ENCODE results near the gene MKI67. TPM values are rescaled to one million over a fixed set of nuclear protein-coding genes. Genes with fewer than 3 reads are reported as not detected.

The MKI67 gene
- total RNA-seq, 5 donors from 2014 or later (not counting 1 experiment from before 2014, with no cell fraction given), result 0.70 to 8.6 (median 1.8) TPM

DNA sequence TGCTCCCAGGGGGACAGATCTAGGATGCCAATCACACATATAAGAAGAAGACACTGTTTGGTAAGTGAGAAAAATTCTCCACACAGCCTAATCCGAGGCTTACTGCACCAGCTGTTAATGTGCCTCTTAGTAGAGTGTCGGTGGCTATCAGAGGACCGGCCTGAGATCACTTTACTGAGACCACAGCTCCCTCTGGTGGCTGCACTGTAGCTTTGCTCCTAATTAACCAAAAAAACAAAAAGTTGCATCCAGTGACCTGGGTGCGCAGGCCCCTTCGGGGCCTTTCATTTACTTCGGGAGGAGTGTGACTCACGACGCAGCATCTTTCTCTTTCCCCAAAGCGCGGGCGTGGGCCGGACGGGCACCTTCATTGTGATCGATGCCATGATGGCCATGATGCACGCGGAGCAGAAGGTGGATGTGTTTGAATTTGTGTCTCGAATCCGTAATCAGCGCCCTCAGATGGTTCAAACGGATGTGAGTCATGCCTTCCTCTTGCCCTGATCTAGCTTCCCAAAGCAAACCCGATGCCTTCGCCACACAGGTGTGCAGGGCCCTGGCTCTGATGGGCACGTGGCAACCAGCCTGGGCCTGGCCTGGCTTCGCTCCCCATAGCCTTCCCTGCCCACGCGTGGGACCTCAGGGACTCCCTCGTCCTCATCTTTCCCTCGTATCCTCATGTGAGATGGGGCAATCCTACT is 56.7 kb downstream of the MKI67 start:
- 74% methylated on average over 20 of the region's 28 CpGs for WGBS (ENCODE audit: insufficient coverage)
- Mint-ChIP-seq H3K36me3 (peaks cover 51% of the 10 kb centered on the region), H3K27me3 (no peaks in the 10 kb centered on the region), H3K9me3 (no peaks in the 10 kb centered on the region), H3K27ac (no peak overlapping the region), H3K4me1 (peaks cover 32 to 51% (median 37%) of the 10 kb centered on the region in 3 donors), H3K4me3 (no peak overlapping the region)
- peaks cover 40 to 89% of the 10 kb centered on the region in 2 donors for H3K36me3 ChIP-seq (ENCODE audit: control insufficient read depth in 2 of 2, extremely low read depth in 1 of 2, insufficient read depth in 1 of 2, low read length in 1 of 2)
- no peak overlapping the region for H3K27ac ChIP-seq (ENCODE audit: low read length)
- no peaks in the 10 kb centered on the region for H3K9me3 ChIP-seq
- no peaks in the 10 kb centered on the region for H3K27me3 ChIP-seq (replicated peaks in 1 of 2; ENCODE audit: control insufficient read depth in 2 of 2, extremely low read depth in 1 of 2, insufficient read depth in 2 of 2, low read length in 1 of 2)
- POLR2A ChIA-PET, result interaction anchor here (0.7 to 1.3 kb wide), 5 partner anchors 19 to 81 kb away, joined by 3 to 10 read pairs (median 3); no protein-coding TSS in a partner anchor
- CTCF ChIA-PET, result interaction anchor here (0.6 to 3.0 kb wide), 32 partner anchors 9 to 165 kb away, joined by 3 to 89 read pairs (median 4); partner anchors contain the start of gene PTPRE (in 2 of the 2)
- H3K4me1 ChIP-seq (ENCODE audit: control insufficient read depth in 1 of 2, extremely low read depth in 1 of 2, insufficient read depth in 2 of 2, low read length in 2 of 2), result peaks cover 15 to 48% of the 10 kb centered on the region in 2 experiments
- H3K4me3 ChIP-seq (ENCODE audit: control insufficient read depth in 1 of 2, extremely low read depth in 1 of 2, low read length in 1 of 2), result no peak overlapping the region
- ATAC-seq (replicated peaks in 1 of 4), result peak; percentile 46 to 49 (median 48)
- peak; percentile 53 to 90 (median 74) for DNase-seq

DNA sequence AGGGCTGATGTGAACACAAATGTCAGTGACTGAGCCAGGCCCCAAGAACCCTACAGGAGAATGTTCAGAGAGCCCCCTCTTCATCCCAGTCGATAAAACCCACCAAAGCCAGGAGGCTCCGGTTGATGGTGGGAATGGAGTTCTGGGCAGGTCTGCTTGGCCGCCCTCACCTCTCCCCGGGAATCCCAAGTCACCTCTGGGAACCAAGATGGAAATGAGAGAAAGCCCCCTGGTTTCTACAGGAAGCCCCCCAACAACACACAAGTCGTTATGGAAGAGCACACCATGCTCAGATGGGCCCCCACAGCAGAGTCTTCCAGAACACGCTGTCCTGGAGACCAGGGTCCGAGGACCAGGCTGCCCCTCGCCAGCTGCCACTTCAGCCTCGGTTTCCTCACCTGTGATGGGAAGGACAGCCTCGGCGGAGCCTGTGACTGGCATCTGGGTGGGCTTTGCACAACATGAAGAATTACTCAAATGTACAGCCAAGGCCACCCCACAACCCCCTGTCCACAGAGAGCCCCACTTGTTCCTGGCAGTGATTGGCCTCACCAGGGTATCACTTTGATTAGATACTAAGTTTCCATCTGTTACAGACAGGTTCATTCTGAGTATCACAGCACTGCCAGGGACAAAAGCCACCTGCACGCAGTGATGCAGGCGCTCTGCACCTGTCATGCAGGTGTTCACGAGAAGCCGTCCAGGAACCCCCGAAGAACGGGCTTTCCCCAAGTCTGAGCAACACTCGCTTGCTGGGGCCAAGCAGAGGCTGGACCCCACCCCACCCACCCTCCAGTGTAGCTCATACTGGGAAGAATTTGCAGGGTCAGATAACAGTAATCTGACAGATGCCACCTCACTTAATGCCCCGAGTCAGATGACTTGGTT is 57.6 kb downstream of the MKI67 start:
- Mint-ChIP-seq H3K36me3 (peaks cover 44% of the 10 kb centered on the region), H3K4me3 (no peak overlapping the region), H3K27me3 (no peaks in the 10 kb centered on the region), H3K4me1 (peaks cover 40 to 55% (median 46%) of the 10 kb centered on the region in 3 donors), H3K9me3 (no peaks in the 10 kb centered on the region), H3K27ac (no peak overlapping the region)
- H3K27me3 ChIP-seq (replicated peaks in 1 of 2; ENCODE audit: control insufficient read depth in 2 of 2, extremely low read depth in 1 of 2, insufficient read depth in 2 of 2, low read length in 1 of 2), result no peaks in the 10 kb centered on the region
- CTCF ChIA-PET, result interaction anchor here (0.6 to 3.0 kb wide), 30 partner anchors 10 to 165 kb away, joined by 3 to 89 read pairs (median 4); partner anchors contain the start of gene PTPRE (in 2 of the 2)
- H3K4me1 ChIP-seq (ENCODE audit: control insufficient read depth in 1 of 2, extremely low read depth in 1 of 2, insufficient read depth in 2 of 2, low read length in 2 of 2), result peaks cover 23 to 57% of the 10 kb centered on the region in 2 experiments
- no peak for ATAC-seq (replicated peaks in 1 of 4)
- no peaks in the 10 kb centered on the region for H3K9me3 ChIP-seq
- H3K4me3 ChIP-seq (ENCODE audit: control insufficient read depth in 1 of 2, extremely low read depth in 1 of 2, low read length in 1 of 2), result no peak overlapping the region
- H3K27ac ChIP-seq (ENCODE audit: low read length), result no peak overlapping the region
- no peak for DNase-seq
- POLR2A ChIA-PET, result interaction anchor here (0.7 to 1.3 kb wide), 5 partner anchors 18 to 80 kb away, joined by 3 to 10 read pairs (median 3); no protein-coding TSS in a partner anchor
- WGBS (ENCODE audit: insufficient coverage), result 94% methylated on average over 9 of the region's 19 CpGs
- H3K36me3 ChIP-seq (ENCODE audit: control insufficient read depth in 2 of 2, extremely low read depth in 1 of 2, insufficient read depth in 1 of 2, low read length in 1 of 2), result peaks cover 40 to 81% of the 10 kb centered on the region in 2 donors

- Mint-ChIP-seq H3K9me3 (no peaks in the 10 kb centered on the region), H3K27me3 (no peaks in the 10 kb centered on the region), H3K4me1 (peaks cover 48 to 57% (median 54%) of the 10 kb centered on the region in 3 donors), H3K4me3 (no peak overlapping the region), H3K27ac (no peak overlapping the region), H3K36me3 (peaks cover 36% of the 10 kb centered on the region)
- H3K4me1 ChIP-seq (ENCODE audit: control insufficient read depth in 1 of 2, extremely low read depth in 1 of 2, insufficient read depth in 2 of 2, low read length in 2 of 2), result peaks cover 31 to 65% of the 10 kb centered on the region in 2 experiments
- ATAC-seq (replicated peaks in 1 of 4), result no peak
- no peak overlapping the region for H3K4me3 ChIP-seq (ENCODE audit: control insufficient read depth in 1 of 2, extremely low read depth in 1 of 2, low read length in 1 of 2)
- peaks cover 40 to 73% of the 10 kb centered on the region in 2 donors for H3K36me3 ChIP-seq (ENCODE audit: control insufficient read depth in 2 of 2, extremely low read depth in 1 of 2, insufficient read depth in 1 of 2, low read length in 1 of 2)
- ChIA-PET CTCF (no interaction called here), POLR2A (no interaction called here)
- DNase-seq, result no peak
- H3K9me3 ChIP-seq, result no peaks in the 10 kb centered on the region
- no peak overlapping the region for H3K27ac ChIP-seq (ENCODE audit: low read length)
- H3K27me3 ChIP-seq (replicated peaks in 1 of 2; ENCODE audit: control insufficient read depth in 2 of 2, extremely low read depth in 1 of 2, insufficient read depth in 2 of 2, low read length in 1 of 2), result no peaks in the 10 kb centered on the region
- 99% methylated on average over 18 of the region's 25 CpGs for WGBS (ENCODE audit: insufficient coverage)
Measured at GRCh38 chr10:128067691-128068397, 58.4 kb downstream of the MKI67 start.

DNA sequence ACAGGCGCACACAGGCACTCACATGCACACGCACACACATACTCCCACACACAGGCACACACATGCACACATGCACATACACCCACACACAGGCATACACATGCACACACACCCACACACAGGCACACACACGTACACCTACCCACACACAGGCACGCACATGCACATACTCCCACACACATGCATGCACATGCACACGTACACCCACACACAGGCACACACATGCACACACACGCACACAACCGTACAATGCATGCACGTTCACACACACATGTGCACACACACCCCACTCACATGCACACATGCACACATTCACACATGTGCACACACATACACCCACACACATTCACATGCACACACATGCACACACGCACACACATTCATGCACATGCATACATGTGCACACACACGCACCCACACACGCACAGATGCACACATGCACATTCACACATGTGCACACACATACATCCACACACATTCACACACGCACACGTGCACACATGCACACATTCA is 59.3 kb downstream of the MKI67 start:
- Mint-ChIP-seq H3K4me1 (peaks cover 57 to 64% (median 63%) of the 10 kb centered on the region in 3 donors), H3K27ac (peak overlapping the region in 1 of 2 donors; percentile 34), H3K27me3 (no peaks in the 10 kb centered on the region), H3K4me3 (no peak overlapping the region), H3K36me3 (peaks cover 29% of the 10 kb centered on the region), H3K9me3 (no peaks in the 10 kb centered on the region)
- no peaks in the 10 kb centered on the region for H3K27me3 ChIP-seq (replicated peaks in 1 of 2; ENCODE audit: control insufficient read depth in 2 of 2, extremely low read depth in 1 of 2, insufficient read depth in 2 of 2, low read length in 1 of 2)
- ATAC-seq (replicated peaks in 1 of 4), result no peak
- peaks cover 37 to 74% of the 10 kb centered on the region in 2 experiments for H3K4me1 ChIP-seq (ENCODE audit: control insufficient read depth in 1 of 2, extremely low read depth in 1 of 2, insufficient read depth in 2 of 2, low read length in 2 of 2)
- H3K36me3 ChIP-seq (ENCODE audit: control insufficient read depth in 2 of 2, extremely low read depth in 1 of 2, insufficient read depth in 1 of 2, low read length in 1 of 2), result peaks cover 40 to 70% of the 10 kb centered on the region in 2 donors
- H3K27ac ChIP-seq (ENCODE audit: low read length), result no peak overlapping the region
- no peak overlapping the region for H3K4me3 ChIP-seq (ENCODE audit: control insufficient read depth in 1 of 2, extremely low read depth in 1 of 2, low read length in 1 of 2)
- WGBS (ENCODE audit: insufficient coverage), result 86% methylated on average over 12 of the region's 13 CpGs
- CTCF ChIA-PET, result interaction anchor here in 1 of 2 donors (0.7 kb wide), 1 partner anchor 31 kb away, joined by 3 read pairs; no protein-coding TSS in a partner anchor
- POLR2A ChIA-PET, result no interaction called here
- H3K9me3 ChIP-seq, result no peaks in the 10 kb centered on the region
- DNase-seq, result no peak

- no peaks in the 10 kb centered on the region for H3K27me3 Mint-ChIP-seq
- H3K4me1 Mint-ChIP-seq, result peaks cover 61 to 70% (median 68%) of the 10 kb centered on the region in 3 donors
- DNase-seq (no peak), ATAC-seq (replicated peaks in 1 of 4) (no peak)
- Histone ChIP-seq H3K27me3 (replicated peaks in 1 of 2; ENCODE audit: control insufficient read depth in 2 of 2, extremely low read depth in 1 of 2, insufficient read depth in 2 of 2, low read length in 1 of 2) (no peaks in the 10 kb centered on the region), H3K27ac (ENCODE audit: low read length) (peak overlapping the region; percentile 81), H3K9me3 (no peaks in the 10 kb centered on the region), H3K4me1 (ENCODE audit: control insufficient read depth in 1 of 2, extremely low read depth in 1 of 2, insufficient read depth in 2 of 2, low read length in 2 of 2) (peaks cover 37 to 77% of the 10 kb centered on the region in 2 experiments), H3K4me3 (ENCODE audit: control insufficient read depth in 1 of 2, extremely low read depth in 1 of 2, low read length in 1 of 2) (no peak overlapping the region), H3K36me3 (ENCODE audit: control insufficient read depth in 2 of 2, extremely low read depth in 1 of 2, insufficient read depth in 1 of 2, low read length in 1 of 2) (peaks cover 39 to 64% of the 10 kb centered on the region in 2 donors)
- ChIA-PET CTCF (no interaction called here), POLR2A (no interaction called here)
- peaks cover 26% of the 10 kb centered on the region for H3K36me3 Mint-ChIP-seq
- no peaks in the 10 kb centered on the region for H3K9me3 Mint-ChIP-seq
- WGBS (ENCODE audit: insufficient coverage), result 89% methylated on average over 12 of the region's 13 CpGs
- H3K4me3 Mint-ChIP-seq, result peak overlapping the region in 2 of 3 donors; percentile 37 to 80
- H3K27ac Mint-ChIP-seq, result peak overlapping the region; percentile 74 to 91
Measured at GRCh38 chr10:128065881-128066534, 60.2 kb downstream of the MKI67 start.

Data from T-cell (primary cell).